Measurements from ENCODE around the gene DOCK4.

DOCK4 gene

DNA sequence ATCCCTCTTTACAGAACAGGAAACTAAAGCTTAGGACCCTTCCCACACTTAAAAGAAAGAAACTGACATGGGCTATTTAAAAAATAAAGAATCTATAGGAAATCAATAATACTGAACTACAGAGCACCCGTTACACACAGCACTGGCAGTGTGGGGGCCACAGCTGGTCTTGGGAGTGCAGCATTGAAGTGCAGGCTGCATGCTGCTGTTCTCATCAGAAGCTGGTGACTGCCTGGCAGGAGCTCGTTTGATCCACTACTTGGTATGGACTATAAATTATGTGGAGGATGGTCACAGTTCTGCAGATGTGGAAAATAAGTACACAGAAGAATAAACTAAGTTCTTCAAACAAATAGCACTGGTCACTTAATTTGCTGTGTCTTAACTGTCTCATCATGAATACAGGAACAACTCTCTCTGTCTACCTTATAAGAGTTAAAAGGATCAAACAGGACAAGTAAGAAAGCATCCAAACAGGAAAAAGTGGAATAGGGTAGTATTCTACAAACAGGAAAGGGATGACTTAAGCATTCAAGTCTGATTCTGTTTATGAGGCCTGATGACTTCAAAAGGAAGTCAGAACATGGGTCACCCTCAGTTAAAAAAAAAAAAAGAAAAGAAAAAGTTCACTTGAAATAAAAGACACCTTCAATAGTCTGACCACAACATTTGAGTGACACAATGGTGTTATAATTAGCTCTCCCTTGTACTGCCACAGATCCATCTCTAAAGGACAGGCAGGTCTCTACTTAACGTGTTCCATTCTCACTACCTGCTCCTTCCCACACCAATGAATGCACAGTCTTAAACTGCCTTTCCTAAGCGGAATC, 21.0 kb downstream of the DOCK4 start:
- H3K9ac ChIP-seq (ENCODE audit: low read depth, low read length): no peak overlapping the region
- no peaks in the 10 kb centered on the region for H3K9me3 ChIP-seq (ENCODE audit: control insufficient read depth, insufficient read depth, low read length)
- no peaks in the 10 kb centered on the region for H3K36me3 ChIP-seq (ENCODE audit: control insufficient read depth, insufficient read depth, low read length)
- H3K27me3 ChIP-seq (ENCODE audit: control insufficient read depth, insufficient read depth, low read length): no peaks in the 10 kb centered on the region
- peaks cover 3% of the 10 kb centered on the region for H3K4me1 ChIP-seq (ENCODE audit: control insufficient read depth, insufficient read depth, low read length)
- no peak overlapping the region for H3K4me3 ChIP-seq (ENCODE audit: low read depth, low read length)

GRCh38 chr7:112184455-112184854, 21.7 kb downstream of the DOCK4 start:
- Histone ChIP-seq H3K9ac (ENCODE audit: low read depth, low read length) (no peak overlapping the region), H3K4me1 (ENCODE audit: control insufficient read depth, insufficient read depth, low read length) (peaks cover 5% of the 10 kb centered on the region), H3K27me3 (ENCODE audit: control insufficient read depth, insufficient read depth, low read length) (no peaks in the 10 kb centered on the region), H3K4me3 (ENCODE audit: low read depth, low read length) (no peak overlapping the region), H3K9me3 (ENCODE audit: control insufficient read depth, insufficient read depth, low read length) (no peaks in the 10 kb centered on the region), H3K36me3 (ENCODE audit: control insufficient read depth, insufficient read depth, low read length) (no peaks in the 10 kb centered on the region)

GRCh38 chr7:112183266-112183665, 22.9 kb downstream of the DOCK4 start:
- H3K9me3 ChIP-seq (ENCODE audit: control insufficient read depth, insufficient read depth, low read length): no peaks in the 10 kb centered on the region
- H3K4me1 ChIP-seq (ENCODE audit: control insufficient read depth, insufficient read depth, low read length): peaks cover 5% of the 10 kb centered on the region
- H3K27me3 ChIP-seq (ENCODE audit: control insufficient read depth, insufficient read depth, low read length): no peaks in the 10 kb centered on the region
- H3K4me3 ChIP-seq (ENCODE audit: low read depth, low read length): no peak overlapping the region
- no peak overlapping the region for H3K9ac ChIP-seq (ENCODE audit: low read depth, low read length)
- H3K36me3 ChIP-seq (ENCODE audit: control insufficient read depth, insufficient read depth, low read length): no peaks in the 10 kb centered on the region

DNA sequence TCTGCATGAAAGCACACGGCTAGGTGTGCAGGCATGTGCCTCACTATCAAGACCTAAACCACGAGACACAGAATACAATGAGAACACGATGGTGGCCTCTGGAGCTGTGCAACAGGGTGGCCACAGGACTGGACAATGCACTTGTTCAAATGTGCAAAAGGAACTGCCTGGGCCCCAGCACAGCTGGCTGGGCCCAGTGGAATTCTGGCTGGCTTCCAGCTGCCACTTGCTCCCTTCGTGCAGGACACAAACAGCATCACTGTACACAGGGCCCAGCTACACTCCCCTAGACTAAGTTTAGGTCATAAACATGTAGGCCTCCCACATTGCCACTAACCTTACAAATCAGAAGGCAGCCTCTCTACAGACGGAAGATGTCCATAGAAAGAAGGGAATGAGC, 23.4 kb downstream of the DOCK4 start:
- no peak overlapping the region for H3K4me3 ChIP-seq (ENCODE audit: low read depth, low read length)
- H3K9me3 ChIP-seq (ENCODE audit: control insufficient read depth, insufficient read depth, low read length): no peaks in the 10 kb centered on the region
- peaks cover 5% of the 10 kb centered on the region for H3K4me1 ChIP-seq (ENCODE audit: control insufficient read depth, insufficient read depth, low read length)
- H3K27me3 ChIP-seq (ENCODE audit: control insufficient read depth, insufficient read depth, low read length): no peaks in the 10 kb centered on the region
- H3K36me3 ChIP-seq (ENCODE audit: control insufficient read depth, insufficient read depth, low read length): no peaks in the 10 kb centered on the region
- no peak overlapping the region for H3K9ac ChIP-seq (ENCODE audit: low read depth, low read length)

DNA sequence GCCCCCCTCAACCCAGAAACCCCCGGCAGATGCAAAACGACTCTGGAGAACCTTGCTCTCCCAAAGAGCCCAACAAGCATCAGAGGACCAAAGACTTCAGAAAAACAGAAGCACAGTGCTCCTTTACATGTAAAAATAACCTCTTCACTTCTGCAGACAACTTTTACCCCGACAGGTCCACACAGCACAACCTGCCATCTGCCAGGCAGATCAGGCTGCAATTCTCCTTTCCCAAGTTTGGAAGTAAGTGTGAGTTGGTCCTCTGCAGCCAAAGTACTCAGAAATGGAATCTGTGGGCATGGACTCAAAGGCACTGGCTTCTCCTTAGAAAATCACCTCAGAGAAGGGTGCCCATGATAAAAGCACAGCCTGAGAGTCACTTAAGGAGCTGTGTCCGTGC, 26.0 kb downstream of the DOCK4 start:
- H3K36me3 ChIP-seq (ENCODE audit: control insufficient read depth, insufficient read depth, low read length): no peaks in the 10 kb centered on the region
- no peaks in the 10 kb centered on the region for H3K9me3 ChIP-seq (ENCODE audit: control insufficient read depth, insufficient read depth, low read length)

GRCh38 chr7:112176693-112177415, 29.3 kb downstream of the DOCK4 start:
- Histone ChIP-seq H3K27me3 (ENCODE audit: control insufficient read depth, insufficient read depth, low read length) (no peaks in the 10 kb centered on the region), H3K36me3 (ENCODE audit: control insufficient read depth, insufficient read depth, low read length) (no peaks in the 10 kb centered on the region), H3K9me3 (ENCODE audit: control insufficient read depth, insufficient read depth, low read length) (no peaks in the 10 kb centered on the region), H3K9ac (ENCODE audit: low read depth, low read length) (no peak overlapping the region), H3K4me1 (ENCODE audit: control insufficient read depth, insufficient read depth, low read length) (peaks cover 7% of the 10 kb centered on the region), H3K4me3 (ENCODE audit: low read depth, low read length) (no peak overlapping the region)

More for the DNA sequence above, 26.0 kb downstream of the DOCK4 start:
- Histone ChIP-seq H3K4me3 (ENCODE audit: low read depth, low read length) (no peak overlapping the region), H3K9ac (ENCODE audit: low read depth, low read length) (no peak overlapping the region), H3K27me3 (ENCODE audit: control insufficient read depth, insufficient read depth, low read length) (no peaks in the 10 kb centered on the region), H3K4me1 (ENCODE audit: control insufficient read depth, insufficient read depth, low read length) (peaks cover 7% of the 10 kb centered on the region)

DNA sequence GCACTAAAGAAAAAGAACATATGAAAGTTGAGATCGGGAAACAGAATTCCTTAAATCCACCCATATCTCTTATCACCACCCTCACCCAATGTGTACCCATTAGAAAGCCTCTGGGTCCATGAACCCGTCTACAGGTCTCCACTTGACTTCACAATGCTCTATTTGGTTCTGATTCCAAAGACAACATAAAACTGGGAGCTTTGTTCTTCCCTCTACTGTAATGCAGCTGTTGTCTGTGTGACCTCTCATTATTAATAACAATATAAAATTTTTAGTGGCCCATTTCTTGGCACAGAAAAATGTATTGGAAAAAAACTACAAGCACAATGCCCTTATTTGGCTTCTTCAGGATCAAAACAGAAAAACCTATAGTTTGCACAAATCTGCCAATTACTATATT, 30.0 kb downstream of the DOCK4 start:
- H3K4me1 ChIP-seq (ENCODE audit: control insufficient read depth, insufficient read depth, low read length): peaks cover 7% of the 10 kb centered on the region
- H3K27me3 ChIP-seq (ENCODE audit: control insufficient read depth, insufficient read depth, low read length): no peaks in the 10 kb centered on the region
- H3K9me3 ChIP-seq (ENCODE audit: control insufficient read depth, insufficient read depth, low read length): no peaks in the 10 kb centered on the region
- no peaks in the 10 kb centered on the region for H3K36me3 ChIP-seq (ENCODE audit: control insufficient read depth, insufficient read depth, low read length)
- H3K9ac ChIP-seq (ENCODE audit: low read depth, low read length): no peak overlapping the region
- no peak overlapping the region for H3K4me3 ChIP-seq (ENCODE audit: low read depth, low read length)

- no peak overlapping the region for H3K4me3 ChIP-seq (ENCODE audit: low read depth, low read length)
- no peak overlapping the region for H3K9ac ChIP-seq (ENCODE audit: low read depth, low read length)
- peaks cover 2% of the 10 kb centered on the region for H3K4me1 ChIP-seq (ENCODE audit: control insufficient read depth, insufficient read depth, low read length)
- H3K27me3 ChIP-seq (ENCODE audit: control insufficient read depth, insufficient read depth, low read length): no peaks in the 10 kb centered on the region
- H3K36me3 ChIP-seq (ENCODE audit: control insufficient read depth, insufficient read depth, low read length): no peaks in the 10 kb centered on the region
- no peaks in the 10 kb centered on the region for H3K9me3 ChIP-seq (ENCODE audit: control insufficient read depth, insufficient read depth, low read length)
Observed at GRCh38 chr7:112174192-112174591, 32.0 kb downstream of the DOCK4 start.

DNA sequence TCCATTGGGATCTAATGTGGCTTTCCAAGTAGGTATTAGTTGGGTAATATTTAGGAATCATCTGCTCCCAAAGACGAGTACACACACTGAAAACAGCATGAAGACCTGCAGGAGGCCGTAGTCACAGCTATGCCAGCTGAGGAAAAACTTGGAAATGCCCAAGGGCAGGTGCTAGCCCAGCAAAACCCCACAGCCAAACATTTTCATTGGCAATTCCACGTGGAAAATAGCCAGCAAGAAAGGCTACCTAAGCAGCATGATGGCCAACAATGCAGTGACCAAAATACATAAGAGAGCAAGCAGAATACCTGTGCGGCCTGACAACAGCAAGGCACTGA, 32.7 kb downstream of the DOCK4 start:
- Histone ChIP-seq H3K4me1 (ENCODE audit: control insufficient read depth, insufficient read depth, low read length) (peaks cover 2% of the 10 kb centered on the region), H3K27me3 (ENCODE audit: control insufficient read depth, insufficient read depth, low read length) (no peaks in the 10 kb centered on the region), H3K36me3 (ENCODE audit: control insufficient read depth, insufficient read depth, low read length) (no peaks in the 10 kb centered on the region), H3K9ac (ENCODE audit: low read depth, low read length) (no peak overlapping the region), H3K9me3 (ENCODE audit: control insufficient read depth, insufficient read depth, low read length) (no peaks in the 10 kb centered on the region), H3K4me3 (ENCODE audit: low read depth, low read length) (no peak overlapping the region)

DNA sequence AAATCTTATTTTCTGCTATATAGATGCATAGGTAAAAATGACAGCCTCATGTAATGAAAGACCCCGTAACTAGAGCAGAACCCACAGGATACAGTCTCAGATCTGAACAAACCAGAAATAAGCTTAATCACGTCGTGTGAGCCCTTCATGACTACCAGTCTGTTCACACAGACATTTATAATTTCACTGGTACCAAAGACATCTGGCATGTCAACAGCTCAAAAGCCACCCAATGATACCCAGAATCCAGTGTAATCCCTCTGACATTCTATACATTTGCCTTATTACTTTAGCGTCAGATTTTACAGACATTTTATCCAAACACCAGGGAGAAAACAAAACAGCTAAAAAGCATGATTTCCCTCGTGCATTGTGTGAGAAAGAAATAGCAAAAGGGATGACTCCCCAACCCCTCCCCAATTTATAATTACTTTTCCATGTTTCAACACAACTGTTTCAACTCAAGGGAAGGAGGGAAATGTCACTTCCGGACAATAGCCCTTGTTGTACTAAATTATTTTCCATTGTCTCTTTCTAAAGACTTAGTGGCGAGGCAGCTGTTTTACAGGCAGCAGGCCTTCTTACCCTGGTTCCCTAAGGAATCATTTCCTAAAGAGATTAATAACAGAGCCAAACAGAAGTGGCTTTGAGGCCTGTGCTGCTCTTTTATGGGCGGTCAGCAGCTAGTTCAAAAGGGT, 33.2 kb downstream of the DOCK4 start:
- no peaks in the 10 kb centered on the region for H3K9me3 ChIP-seq (ENCODE audit: control insufficient read depth, insufficient read depth, low read length)
- H3K36me3 ChIP-seq (ENCODE audit: control insufficient read depth, insufficient read depth, low read length): no peaks in the 10 kb centered on the region
- no peak overlapping the region for H3K4me3 ChIP-seq (ENCODE audit: low read depth, low read length)
- peaks cover 2% of the 10 kb centered on the region for H3K4me1 ChIP-seq (ENCODE audit: control insufficient read depth, insufficient read depth, low read length)
- H3K27me3 ChIP-seq (ENCODE audit: control insufficient read depth, insufficient read depth, low read length): no peaks in the 10 kb centered on the region
- no peak overlapping the region for H3K9ac ChIP-seq (ENCODE audit: low read depth, low read length)

- Histone ChIP-seq H3K36me3 (ENCODE audit: control insufficient read depth, insufficient read depth, low read length) (no peaks in the 10 kb centered on the region), H3K9me3 (ENCODE audit: control insufficient read depth, insufficient read depth, low read length) (no peaks in the 10 kb centered on the region), H3K9ac (ENCODE audit: low read depth, low read length) (no peak overlapping the region), H3K27me3 (ENCODE audit: control insufficient read depth, insufficient read depth, low read length) (no peaks in the 10 kb centered on the region), H3K4me3 (ENCODE audit: low read depth, low read length) (no peak overlapping the region), H3K4me1 (ENCODE audit: control insufficient read depth, insufficient read depth, low read length) (no peaks in the 10 kb centered on the region)
Observed at GRCh38 chr7:112171673-112172072, 34.5 kb downstream of the DOCK4 start.

GRCh38 chr7:112168915-112169314, 37.3 kb downstream of the DOCK4 start:
- H3K27me3 ChIP-seq (ENCODE audit: control insufficient read depth, insufficient read depth, low read length): no peaks in the 10 kb centered on the region
- H3K9ac ChIP-seq (ENCODE audit: low read depth, low read length): no peak overlapping the region
- H3K4me3 ChIP-seq (ENCODE audit: low read depth, low read length): no peak overlapping the region
- H3K4me1 ChIP-seq (ENCODE audit: control insufficient read depth, insufficient read depth, low read length): no peaks in the 10 kb centered on the region
- no peaks in the 10 kb centered on the region for H3K36me3 ChIP-seq (ENCODE audit: control insufficient read depth, insufficient read depth, low read length)
- no peaks in the 10 kb centered on the region for H3K9me3 ChIP-seq (ENCODE audit: control insufficient read depth, insufficient read depth, low read length)
